HTERT RPE-1 (cell line): Measurements from ENCODE around the gene SVOP.
"Not testable (repeated sequence)": the region's sequence is repeated elsewhere in the genome, so short reads cannot be mapped to it uniquely, and the experiment has no call there.

ENCODE experiments used
- in situ Hi-C: fragments of 300-500 bp; cut with MboI; formaldehyde crosslinking; loops from 4 replicates; pipeline ENCODE4 v1.14.3; 2020; ENCODE audit warnings: low sequenced_read_pairs

Gene SVOP

GRCh38 chr12:108896336-108896735 lies 124.5 kb downstream of the SVOP start:
- in situ Hi-C loops = no loop called here

- in situ Hi-C loops = no loop called here
Observed at GRCh38 chr12:108895220-108895802, 125.6 kb downstream of the SVOP start.

DNA sequence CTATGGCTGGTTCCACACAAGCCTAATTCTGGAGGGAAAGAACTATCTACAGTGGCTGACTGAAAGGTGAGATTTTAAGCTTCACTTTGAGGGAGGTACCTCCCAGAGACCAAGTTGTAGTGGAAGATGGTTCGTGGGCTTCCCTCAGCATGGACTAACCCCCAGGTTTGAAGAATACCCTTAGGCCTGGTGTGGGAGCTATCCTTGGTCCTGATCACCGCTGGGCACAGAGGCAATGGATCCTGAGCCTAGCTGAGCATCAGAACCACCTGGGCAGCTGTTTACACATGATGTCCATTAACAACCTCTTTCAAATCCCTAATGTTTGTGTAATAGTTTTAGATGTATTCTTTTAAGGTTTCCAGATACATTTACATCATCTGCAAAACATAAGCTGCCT lies 130.7 kb downstream of the SVOP start:
- in situ Hi-C loops = no loop called here

DNA sequence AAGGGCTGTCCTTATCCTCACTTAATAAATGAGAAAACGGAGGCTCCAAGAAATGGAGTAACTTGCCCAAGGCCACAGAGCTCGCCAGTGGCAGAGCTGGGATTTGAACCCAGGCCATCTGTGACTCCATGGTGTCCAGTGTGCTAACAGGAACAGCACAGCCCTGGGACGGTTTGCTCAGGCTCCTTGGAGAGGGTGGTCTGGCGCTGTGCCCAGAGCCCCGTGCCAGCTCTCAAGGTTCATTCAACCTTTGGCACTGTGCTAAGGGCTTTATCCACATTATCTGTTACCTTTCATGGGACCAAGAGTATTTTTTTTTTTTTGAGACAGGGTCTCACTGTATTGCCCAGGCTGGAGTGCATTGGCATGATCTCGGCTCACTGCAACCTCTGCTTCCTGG lies 132.8 kb downstream of the SVOP start:
- in situ Hi-C loops = no loop called here

DNA sequence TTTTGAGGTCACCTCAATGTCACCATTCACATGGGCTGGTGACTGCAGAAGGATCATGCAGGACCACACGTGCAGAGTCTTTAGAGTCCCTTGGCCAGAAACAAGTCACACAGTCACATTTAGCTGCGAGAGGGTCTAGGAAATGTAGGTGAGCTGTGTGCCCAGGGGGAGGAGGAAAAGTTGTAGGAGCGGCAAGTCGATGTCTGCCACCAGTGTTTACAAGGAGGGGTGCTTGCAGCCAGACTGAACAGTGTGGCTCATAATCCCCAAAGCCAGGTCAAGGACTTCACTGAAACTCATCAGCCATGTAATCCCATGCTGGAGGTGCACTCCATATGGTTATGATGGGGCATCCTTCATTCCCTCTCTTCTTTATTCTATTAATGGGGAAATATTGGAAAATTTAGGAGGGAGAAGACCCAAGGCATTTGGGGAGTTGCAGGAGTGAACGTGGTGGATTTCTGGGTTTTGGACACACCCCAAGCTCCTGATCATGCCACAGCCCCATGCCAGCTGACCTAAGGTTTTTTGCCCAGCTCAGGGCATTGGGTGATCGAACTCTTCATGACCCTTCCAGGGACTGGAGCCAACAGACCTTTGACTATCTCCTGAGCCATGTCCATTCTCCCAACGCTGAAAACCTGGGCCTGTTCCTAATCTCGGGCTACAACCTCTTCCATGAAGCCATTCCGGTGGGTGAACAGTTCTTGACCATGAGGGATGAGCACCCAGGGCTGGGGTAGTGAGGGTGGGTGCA lies 133.8 kb downstream of the SVOP start:
- in situ Hi-C loops = no loop called here

GRCh38 chr12:108884116-108885012 lies 136.5 kb downstream of the SVOP start:
- in situ Hi-C loops = no loop called here

DNA sequence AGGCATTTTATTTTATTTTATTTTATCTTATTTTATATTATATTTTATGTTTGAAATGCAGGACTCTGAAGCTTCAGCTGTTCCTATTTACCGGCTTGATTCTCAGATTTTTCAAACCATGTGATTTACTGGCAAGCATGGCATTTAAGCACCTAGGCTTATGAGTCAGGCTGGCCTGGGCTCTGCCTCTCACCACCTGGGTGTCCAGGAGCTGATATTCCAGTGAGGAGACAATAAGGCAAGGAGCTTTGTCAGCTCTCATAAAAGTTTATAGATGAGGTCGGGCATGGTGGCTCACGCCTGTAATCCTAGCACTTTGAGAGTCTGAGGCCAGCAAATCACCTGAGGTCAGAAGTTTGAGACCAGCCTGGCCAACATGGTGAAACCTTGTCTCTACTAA lies 138.9 kb downstream of the SVOP start:
- in situ Hi-C loops = no loop called here

DNA sequence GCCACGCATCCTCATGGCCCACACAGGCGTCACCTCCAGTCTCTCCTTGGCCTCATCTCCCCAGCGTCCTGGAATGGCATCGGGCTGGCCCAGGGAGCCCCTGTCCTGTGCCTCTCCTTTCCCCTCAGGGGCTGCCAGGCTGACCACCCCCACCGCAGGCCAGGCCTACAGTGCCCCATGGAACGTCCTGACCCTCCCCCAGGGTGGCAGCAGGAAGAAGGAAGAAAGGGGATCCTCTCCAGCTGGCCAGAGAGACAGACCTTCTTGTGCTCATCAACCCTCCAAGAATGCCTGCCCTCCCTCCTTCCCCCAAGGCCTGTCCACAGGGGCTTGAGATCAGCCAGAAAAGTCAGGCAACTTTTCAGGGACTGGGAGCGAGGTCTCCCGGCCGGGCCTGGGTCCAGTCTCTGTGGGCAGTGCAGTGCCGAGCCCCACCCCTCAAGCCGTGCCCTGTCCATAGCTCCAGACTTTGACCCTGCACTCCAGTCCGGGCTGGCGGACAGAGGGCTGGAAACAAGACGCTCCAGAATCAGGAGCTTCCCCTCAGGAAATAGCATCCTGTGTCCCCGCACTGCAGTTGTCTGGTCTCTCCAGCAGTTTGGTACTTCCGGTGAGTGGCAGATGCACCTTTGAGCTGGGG lies 141.1 kb downstream of the SVOP start, which contains the start of gene DAO:
DAO (plus strand) TSS at position 478 of the 640 bp plus-strand sequence. CDS start 4,915 bp downstream, outside the sequence.
- in situ Hi-C loops = no loop called here

GRCh38 chr12:108876550-108876949 lies 144.3 kb downstream of the SVOP start:
- in situ Hi-C loops = no loop called here

GRCh38 chr12:108875682-108876361 lies 145.0 kb downstream of the SVOP start:
- in situ Hi-C loops = no loop called here

GRCh38 chr12:108875280-108875679 lies 145.6 kb downstream of the SVOP start:
- in situ Hi-C loops = no loop called here

GRCh38 chr12:108868781-108869180 lies 152.1 kb downstream of the SVOP start:
- in situ Hi-C loops = no loop called here

DNA sequence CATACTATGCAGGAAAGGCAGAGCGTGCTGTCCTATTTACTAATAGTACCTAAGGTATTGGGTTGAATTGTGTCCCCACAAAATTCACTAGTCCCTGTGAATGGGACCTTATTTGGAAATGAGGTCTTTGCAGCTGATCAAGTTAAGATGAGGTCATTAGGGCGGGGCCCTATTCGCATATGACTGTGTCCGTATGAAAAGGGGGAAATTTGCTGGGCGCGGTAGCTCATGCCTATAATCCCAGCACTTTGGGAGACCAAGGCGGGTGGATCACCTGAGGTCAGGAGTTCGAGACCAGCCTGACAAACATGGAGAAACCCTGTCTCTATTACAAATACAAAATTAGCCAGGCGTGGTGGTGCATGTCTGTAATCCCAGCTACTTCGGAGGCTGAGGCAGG lies 154.8 kb downstream of the SVOP start:
- in situ Hi-C loops = not testable (repeated sequence)

- in situ Hi-C loops = no loop called here
Observed at GRCh38 chr12:108865169-108865568, 155.7 kb downstream of the SVOP start.

- in situ Hi-C loops = no loop called here
Observed at GRCh38 chr12:108862588-108862959, 158.3 kb downstream of the SVOP start.

DNA sequence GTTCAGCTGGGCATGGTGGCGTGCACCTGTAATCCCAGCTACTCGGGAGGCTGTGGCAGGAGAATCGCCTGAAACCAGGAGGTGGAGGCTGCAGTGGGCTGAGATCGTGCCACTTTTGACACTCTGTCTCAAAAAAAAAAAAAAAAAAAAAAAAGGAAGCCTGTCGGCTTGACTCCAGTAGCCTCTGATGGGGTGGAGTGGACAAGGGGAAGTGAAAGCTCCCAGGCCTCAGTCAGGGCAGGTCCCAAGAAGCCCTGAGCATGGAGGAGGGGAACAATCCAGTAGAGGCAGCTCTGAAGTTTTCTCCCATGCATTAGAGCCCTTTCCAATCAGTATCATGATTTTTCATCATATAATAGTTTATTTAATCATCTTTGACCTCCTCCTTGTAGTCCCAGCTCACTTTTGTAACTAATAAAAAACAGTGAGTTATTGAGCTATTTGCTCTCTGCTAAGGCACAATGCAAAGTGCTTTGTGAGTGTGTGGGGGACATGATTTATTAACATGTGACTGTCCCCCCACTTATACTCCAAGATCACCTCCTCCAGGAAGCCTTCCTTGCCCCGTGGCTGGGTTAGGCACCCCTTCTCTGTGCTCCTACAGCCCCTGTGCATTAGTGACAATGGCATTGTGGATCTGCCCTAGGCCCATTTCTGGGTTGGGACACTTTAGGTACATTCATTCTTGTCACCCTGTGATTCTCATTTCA lies 158.8 kb downstream of the SVOP start:
- in situ Hi-C loops = no loop called here

DNA sequence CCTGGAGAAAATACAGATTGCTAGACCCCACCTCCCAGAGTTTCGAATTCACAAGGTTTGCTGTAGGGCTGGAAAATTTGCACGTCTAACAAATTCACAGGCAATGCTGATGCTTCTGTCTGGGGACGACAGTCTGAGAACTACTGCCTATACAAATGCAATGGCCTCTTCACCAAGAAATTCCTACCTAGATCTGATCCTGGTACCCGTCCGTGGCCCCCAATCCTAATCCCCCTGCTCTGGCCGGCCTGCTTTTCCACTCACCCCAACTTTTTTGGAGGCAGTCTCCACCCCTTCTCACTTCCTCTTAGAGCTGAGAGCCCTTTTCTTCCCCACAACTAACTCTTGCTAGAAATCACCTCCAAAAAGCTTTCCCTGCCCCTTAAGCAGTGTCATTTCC lies 160.4 kb downstream of the SVOP start:
- in situ Hi-C loops = no loop called here

GRCh38 chr12:108859923-108860291 lies 161.0 kb downstream of the SVOP start:
- in situ Hi-C loops = no loop called here

- in situ Hi-C loops = not testable (repeated sequence)
Observed at GRCh38 chr12:108859141-108859922, 161.5 kb downstream of the SVOP start.
